GM12873 (cell line): ENCODE data around the gene TIMM13.

Experiments
- CTCF ChIP-seq: IDR thresholded peaks from 2 replicates; pipeline ENCODE4 v1.5.1; 2012; ENCODE audit warnings: low read depth, mild to moderate bottlenecking, moderate library complexity, low read length, control low read depth; ENCODE audit not compliant: insufficient read depth; ENCODE audit errors: missing control alignments

The TIMM13 gene

GRCh38 chr19:2438178-2438577 is 10.8 kb upstream of the TIMM13 start:
- no peak for TF ChIP-seq CTCF

- no peak for TF ChIP-seq CTCF
These were observed 9.5 kb upstream of the TIMM13 start for GRCh38 chr19:2436926-2437325.

- no peak for TF ChIP-seq CTCF
These were observed 9.0 kb upstream of the TIMM13 start for GRCh38 chr19:2436384-2436783.

GRCh38 chr19:2434721-2435265 is 7.4 kb upstream of the TIMM13 start:
- TF ChIP-seq CTCF = no peak

GRCh38 chr19:2434267-2434666 is 6.9 kb upstream of the TIMM13 start:
- no peak for TF ChIP-seq CTCF

- TF ChIP-seq CTCF = no peak
These were observed 6.5 kb upstream of the TIMM13 start for GRCh38 chr19:2433854-2434253.

GRCh38 chr19:2432131-2432848 is 4.9 kb upstream of the TIMM13 start:
- TF ChIP-seq CTCF = no peak
